ENCODE results near the gene CACUL1. TPM values are rescaled to one million over a fixed set of nuclear protein-coding genes. Genes with fewer than 3 reads are reported as not detected.

CACUL1 gene
- total RNA-seq, 1 experiment from 2014 or later: 67.5 TPM

DNA sequence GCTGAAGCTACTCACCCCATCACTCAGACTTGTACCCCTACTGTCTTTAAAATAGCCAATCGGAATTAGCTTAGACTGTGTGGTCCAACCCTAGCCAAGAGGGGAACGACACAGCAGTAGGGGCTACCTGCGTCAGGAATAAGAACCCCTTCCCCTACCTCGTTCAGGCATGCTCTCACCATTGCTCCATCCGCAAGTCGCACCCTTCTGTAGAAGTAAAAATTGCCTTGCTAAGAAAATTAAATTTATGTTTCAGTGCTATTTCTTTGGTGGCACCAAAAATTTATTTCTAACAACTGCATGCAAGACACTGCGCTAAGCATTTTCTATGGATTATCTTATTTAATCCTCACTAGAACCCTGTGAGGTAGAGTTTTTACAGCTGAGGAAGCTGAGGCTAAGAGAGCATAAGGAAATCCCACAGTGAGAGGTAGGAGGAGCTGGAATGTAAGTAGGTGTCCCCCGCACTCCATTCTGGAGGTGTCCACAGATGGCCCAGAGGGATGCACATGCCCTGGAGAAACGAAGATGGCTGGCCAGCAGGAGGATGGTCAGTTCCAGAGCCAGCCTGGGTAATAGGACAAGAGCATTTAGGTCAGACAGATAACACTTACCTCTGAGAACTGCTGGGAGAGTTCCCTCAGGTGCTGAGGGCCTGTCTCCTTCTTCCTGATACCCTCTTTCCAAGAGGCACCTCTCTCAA is 15.3 kb upstream of the CACUL1 start:
- H3K36me3 ChIP-seq (ENCODE audit: control insufficient read depth in 1 of 2, insufficient read depth in 2 of 2, low read length in 2 of 2): no peaks in the 10 kb centered on the region
- no peak overlapping the region for H3K4me3 ChIP-seq (replicated peaks in 1 of 2; ENCODE audit: low read depth in 1 of 2, low read length in 2 of 2)
- ATAC-seq (no peak), DNase-seq (ENCODE audit: low read depth, low spot score) (no peak)
- H3K9me3 ChIP-seq (ENCODE audit: control insufficient read depth in 1 of 2, insufficient read depth in 1 of 2, low read depth in 1 of 2, low read length in 2 of 2): peaks cover 0 to 3% of the 10 kb centered on the region in 2 experiments; a peak in 1 of 4 replicates
- POLR2A ChIA-PET: no interaction called here
- no peaks in the 10 kb centered on the region for H3K4me1 ChIP-seq (ENCODE audit: control insufficient read depth in 1 of 2, insufficient read depth in 2 of 2, low read length in 2 of 2)
- no peaks in the 10 kb centered on the region for H3K9me2 ChIP-seq (ENCODE audit: insufficient read depth)
- H3K27me3 ChIP-seq (ENCODE audit: insufficient read depth, low read length): no peaks in the 10 kb centered on the region
- no peaks in the 10 kb centered on the region for H4K20me1 ChIP-seq (ENCODE audit: insufficient read depth)
- H3K79me2 ChIP-seq (ENCODE audit: insufficient read depth, low read length): no peaks in the 10 kb centered on the region
- no peak overlapping the region for H2AFZ ChIP-seq (ENCODE audit: low read depth, low read length, poor library complexity, severe bottlenecking)
- CTCF ChIA-PET: no interaction called here
- RAD21 ChIA-PET (ENCODE audit: low non-redundant PET in 1 of 2, low total read pairs in 2 of 2, uncharacterized antibody in 2 of 2, unreplicated experiment in 2 of 2): no interaction called here
- no peak overlapping the region for H3K4me2 ChIP-seq (ENCODE audit: low read length)
- BruUV-seq (replicated peaks): no TSS peak
- no peak for TF ChIP-seq SIN3A (IDR thresholded peaks at IDR 0.05; ENCODE audit: low read depth)
- TF ChIP-seq RAD21 (IDR thresholded peaks at IDR 0.05; ENCODE audit: low read depth): no peak
- TF ChIP-seq, protein P1, sequence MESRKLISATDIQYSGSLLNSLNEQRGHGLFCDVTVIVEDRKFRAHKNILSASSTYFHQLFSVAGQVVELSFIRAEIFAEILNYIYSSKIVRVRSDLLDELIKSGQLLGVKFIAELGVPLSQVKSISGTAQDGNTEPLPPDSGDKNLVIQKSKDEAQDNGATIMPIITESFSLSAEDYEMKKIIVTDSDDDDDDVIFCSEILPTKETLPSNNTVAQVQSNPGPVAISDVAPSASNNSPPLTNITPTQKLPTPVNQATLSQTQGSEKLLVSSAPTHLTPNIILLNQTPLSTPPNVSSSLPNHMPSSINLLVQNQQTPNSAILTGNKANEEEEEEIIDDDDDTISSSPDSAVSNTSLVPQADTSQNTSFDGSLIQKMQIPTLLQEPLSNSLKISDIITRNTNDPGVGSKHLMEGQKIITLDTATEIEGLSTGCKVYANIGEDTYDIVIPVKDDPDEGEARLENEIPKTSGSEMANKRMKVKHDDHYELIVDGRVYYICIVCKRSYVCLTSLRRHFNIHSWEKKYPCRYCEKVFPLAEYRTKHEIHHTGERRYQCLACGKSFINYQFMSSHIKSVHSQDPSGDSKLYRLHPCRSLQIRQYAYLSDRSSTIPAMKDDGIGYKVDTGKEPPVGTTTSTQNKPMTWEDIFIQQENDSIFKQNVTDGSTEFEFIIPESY (IDR thresholded peaks at IDR 0.05; ENCODE audit: extremely low read depth, insufficient replicate concordance, low read length): no peak
- TF ChIP-seq MAX (IDR thresholded peaks at IDR 0.05): no peak
- TF ChIP-seq ZFX (IDR thresholded peaks at IDR 0.05): no peak
- no peak for TF ChIP-seq CEBPB (IDR thresholded peaks at IDR 0.05; ENCODE audit: low read depth)
- TF ChIP-seq ELF1 (IDR thresholded peaks at IDR 0.05; ENCODE audit: borderline replicate concordance, low read depth): no peak
- TF ChIP-seq, protein P2, sequence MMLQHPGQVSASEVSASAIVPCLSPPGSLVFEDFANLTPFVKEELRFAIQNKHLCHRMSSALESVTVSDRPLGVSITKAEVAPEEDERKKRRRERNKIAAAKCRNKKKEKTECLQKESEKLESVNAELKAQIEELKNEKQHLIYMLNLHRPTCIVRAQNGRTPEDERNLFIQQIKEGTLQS (IDR thresholded peaks at IDR 0.05): no peak
- no peak for TF ChIP-seq POLR2AphosphoS5 (IDR thresholded peaks at IDR 0.05; ENCODE audit: low read depth, low read length)
- no peak for TF ChIP-seq SP1 (IDR thresholded peaks at IDR 0.05; ENCODE audit: low read depth)
- no peak for TF ChIP-seq TCF7L2 (IDR thresholded peaks at IDR 0.05; ENCODE audit: borderline replicate concordance, extremely low read depth, insufficient read depth, insufficient read length)
- TF ChIP-seq FOSL1 (IDR thresholded peaks at IDR 0.05; ENCODE audit: low read depth): no peak
- TF ChIP-seq SRF (IDR thresholded peaks at IDR 0.05; ENCODE audit: low read depth): no peak
- no peak for TF ChIP-seq ZNF274 (IDR thresholded peaks at IDR 0.05; ENCODE audit: low read depth, low read length)
- no peak overlapping the region for H3K9ac ChIP-seq (ENCODE audit: low read length)
- no peak overlapping the region for H3K27ac ChIP-seq (ENCODE audit: low read depth, low read length)
- intact Hi-C loops (cut with micrococcal nuclease): no loop called here

Data from HCT116 (cell line).